Tibial nerve (tissue), 4 donors: ENCODE results near the gene ST8SIA5. TPM values are rescaled to one million over a fixed set of nuclear protein-coding genes. Genes with fewer than 3 reads are reported as not detected.

Source experiments
- DNase-seq, 2 donors: peaks; one replicate each; pipeline ENCODE4 v3.0.0-alpha.2; 2019; ENCODE audit warnings: low spot score in 2 of 2
- H3K27ac ChIP-seq, 4 donors: fragments of 200-600 bp; sonication (generic) in 3 of 4; one replicate each; pipeline ENCODE4 v1.5.1; 2017 to 2019; ENCODE audit warnings: mild to moderate bottlenecking in 1 of 4
- H3K27me3 ChIP-seq, 2 donors: fragments of 200-600 bp; sonication (generic) in 1 of 2; one replicate each; pipeline versions ENCODE4 v1.5.1 to v1.6.0; 2017 to 2019
- H3K36me3 ChIP-seq, 3 donors: fragments of 200-600 bp; sonication (generic); one replicate each; pipeline ENCODE4 v1.5.1; 2018 to 2019
- H3K4me1 ChIP-seq, 4 donors: fragments of 200-600 bp; sonication (generic) in 3 of 4; one replicate each; pipeline ENCODE4 v1.5.1; 2017 to 2019
- H3K4me3 ChIP-seq, 4 donors: fragments of 200-600 bp; sonication (generic) in 3 of 4; one replicate each; pipeline ENCODE4 v1.5.1; 2017 to 2019; ENCODE audit warnings: mild to moderate bottlenecking in 1 of 4, moderate library complexity in 1 of 4
- H3K9me3 ChIP-seq, 4 donors: fragments of 200-600 bp; sonication (generic) in 3 of 4; one replicate each; pipeline ENCODE4 v1.5.1; 2017 to 2019
- EP300 ChIP-seq, 2 donors: sonication (generic); formaldehyde crosslinking; IDR thresholded peaks; one replicate each; pipeline ENCODE4 v1.6.1; 2017; ENCODE audit warnings: antibody characterized with exemption in 2 of 2, mild to moderate bottlenecking in 1 of 2
- POLR2A ChIP-seq, 2 donors: fragments of 450-650 bp; IDR thresholded peaks; one replicate each; pipeline ENCODE4 v1.6.1; 2017; ENCODE audit warnings: antibody characterized with exemption in 2 of 2, mild to moderate bottlenecking in 2 of 2, moderate library complexity in 2 of 2
- WGBS, 2 donors: methylation state at CpG; one replicate each; pipeline ENCODE4 v1.1.5; 2018; 5-methylcytosine and 5-hydroxymethylcytosine counted together
- small RNA-seq: library from RNA; depleted of rRNA; stranded (forward); fragments of <200 nt; gene quantifications from one replicate; pipeline ENCODE3, GENCODE V24; 2016
- total RNA-seq, 4 donors: library from RNA; depleted of rRNA; stranded (reverse); fragments of >200 nt; gene quantifications; one replicate each; pipeline ENCODE4 v1.1.0, GENCODE V29; 2016
- TF ChIP-seq, protein P1 (sequence below), 5 experiments: fragments of 200-600 bp in 3 of 5; fragments of 450-650 bp in 2 of 5; sonication (generic) in 3 of 5; IDR thresholded peaks; one replicate each; pipeline ENCODE4 v1.5.1; 2016 to 2019; ENCODE audit warnings: antibody characterized with exemption in 5 of 5, mild to moderate bottlenecking in 3 of 5, moderate library complexity in 2 of 5

ST8SIA5 gene
- total RNA-seq, 4 donors from 2014 or later = not detected

GRCh38 chr18:46622451-46622850, 134.4 kb downstream of the ST8SIA5 start:
- no peak for DNase-seq
- H3K27me3 ChIP-seq = no peaks in the 10 kb centered on the region
- no peaks in the 10 kb centered on the region for H3K36me3 ChIP-seq
- TF ChIP-seq POLR2A (IDR thresholded peaks at IDR 0.05) (no peak), EP300 (IDR thresholded peaks at IDR 0.05) (no peak)
- TF ChIP-seq, protein P1, sequence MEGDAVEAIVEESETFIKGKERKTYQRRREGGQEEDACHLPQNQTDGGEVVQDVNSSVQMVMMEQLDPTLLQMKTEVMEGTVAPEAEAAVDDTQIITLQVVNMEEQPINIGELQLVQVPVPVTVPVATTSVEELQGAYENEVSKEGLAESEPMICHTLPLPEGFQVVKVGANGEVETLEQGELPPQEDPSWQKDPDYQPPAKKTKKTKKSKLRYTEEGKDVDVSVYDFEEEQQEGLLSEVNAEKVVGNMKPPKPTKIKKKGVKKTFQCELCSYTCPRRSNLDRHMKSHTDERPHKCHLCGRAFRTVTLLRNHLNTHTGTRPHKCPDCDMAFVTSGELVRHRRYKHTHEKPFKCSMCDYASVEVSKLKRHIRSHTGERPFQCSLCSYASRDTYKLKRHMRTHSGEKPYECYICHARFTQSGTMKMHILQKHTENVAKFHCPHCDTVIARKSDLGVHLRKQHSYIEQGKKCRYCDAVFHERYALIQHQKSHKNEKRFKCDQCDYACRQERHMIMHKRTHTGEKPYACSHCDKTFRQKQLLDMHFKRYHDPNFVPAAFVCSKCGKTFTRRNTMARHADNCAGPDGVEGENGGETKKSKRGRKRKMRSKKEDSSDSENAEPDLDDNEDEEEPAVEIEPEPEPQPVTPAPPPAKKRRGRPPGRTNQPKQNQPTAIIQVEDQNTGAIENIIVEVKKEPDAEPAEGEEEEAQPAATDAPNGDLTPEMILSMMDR (IDR thresholded peaks at IDR 0.05) = no peak
- H3K4me3 ChIP-seq = no peak overlapping the region
- H3K27ac ChIP-seq = no peak overlapping the region
- H3K4me1 ChIP-seq = peaks cover 0 to 8% (median 3%) of the 10 kb centered on the region in 4 donors
- WGBS, 2 donors = 88 to 100% methylated on average over 4 of the region's 4 CpGs
- H3K9me3 ChIP-seq = no peaks in the 10 kb centered on the region

- TF ChIP-seq, protein P1 (IDR thresholded peaks at IDR 0.05) = no peak
- Histone ChIP-seq H3K9me3 (no peaks in the 10 kb centered on the region), H3K4me1 (peaks cover 0 to 8% (median 3%) of the 10 kb centered on the region in 4 donors), H3K27ac (no peak overlapping the region), H3K27me3 (no peaks in the 10 kb centered on the region), H3K36me3 (no peaks in the 10 kb centered on the region), H3K4me3 (no peak overlapping the region)
- 75 to 78% methylated on average over 2 of the region's 2 CpGs for WGBS, 2 donors
- DNase-seq = no peak
Observed at GRCh38 chr18:46621871-46622270, 135.0 kb downstream of the ST8SIA5 start.

GRCh38 chr18:46621111-46621766, 135.6 kb downstream of the ST8SIA5 start:
- 74 to 75% methylated on average over 6 of the region's 6 CpGs for WGBS, 2 donors
- TF ChIP-seq POLR2A (IDR thresholded peaks at IDR 0.05) = no peak
- TF ChIP-seq, protein P1 (IDR thresholded peaks at IDR 0.05) = no peak
- no peak for TF ChIP-seq EP300 (IDR thresholded peaks at IDR 0.05)
- H3K4me3 ChIP-seq = no peak overlapping the region
- DNase-seq = no peak
- no peak overlapping the region for H3K27ac ChIP-seq
- no peaks in the 10 kb centered on the region for H3K36me3 ChIP-seq
- peaks cover 0 to 8% (median 3%) of the 10 kb centered on the region in 4 donors for H3K4me1 ChIP-seq
- H3K9me3 ChIP-seq = no peaks in the 10 kb centered on the region
- no peaks in the 10 kb centered on the region for H3K27me3 ChIP-seq

DNA sequence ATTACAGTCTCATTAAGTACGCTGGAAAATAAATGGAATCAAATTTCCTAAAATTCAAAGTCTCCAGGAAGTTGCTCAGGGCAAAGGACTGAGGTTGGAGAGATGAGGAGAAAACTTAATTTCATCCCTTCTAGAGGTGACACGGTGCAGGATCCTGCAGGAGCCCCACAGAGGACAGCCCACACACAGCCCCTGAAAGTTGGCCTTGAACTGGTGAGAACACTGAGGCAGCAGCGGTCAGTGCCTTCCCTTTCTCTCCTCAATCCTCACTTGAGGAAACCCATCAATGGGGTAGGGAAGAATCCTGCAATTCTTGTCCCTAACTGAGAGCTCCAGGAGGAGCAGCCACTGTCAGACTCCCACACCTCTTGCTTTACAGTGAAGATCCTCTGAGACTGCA, 137.3 kb downstream of the ST8SIA5 start:
- Histone ChIP-seq H3K36me3 (no peaks in the 10 kb centered on the region), H3K4me3 (no peak overlapping the region), H3K27ac (no peak overlapping the region), H3K27me3 (no peaks in the 10 kb centered on the region), H3K9me3 (no peaks in the 10 kb centered on the region), H3K4me1 (peaks cover 0 to 8% (median 3%) of the 10 kb centered on the region in 4 donors)
- DNase-seq = no peak
- WGBS, 2 donors = 73 to 84% methylated on average over 3 of the region's 3 CpGs
- TF ChIP-seq EP300 (IDR thresholded peaks at IDR 0.05) = no peak
- TF ChIP-seq, protein P1 (IDR thresholded peaks at IDR 0.05) = no peak
- TF ChIP-seq POLR2A (IDR thresholded peaks at IDR 0.05) = no peak

Small RNAs within 50 kb of the gene (small RNA-seq; reads per million reads assigned to genes)
- gene AC090311.1 = not detected

Other genes starting within 250 kb of the ST8SIA5 start
- under 1 TPM in 3 of 4 donors, not detected in 1; under 0.01 to 0.44 (median 0.21) TPM for gene LOXHD1, start 99.8 kb downstream of the ST8SIA5 start, total RNA-seq
- gene PIAS2, start 160.5 kb upstream of the ST8SIA5 start, total RNA-seq = 10 to 100 TPM; 18.8 to 25.3 (median 22.0) TPM
- 10 to 100 TPM in 2 of 4 donors, 1 to 10 TPM in 2; 2.4 to 11.7 (median 7.8) TPM for gene KATNAL2, start 160.5 kb upstream of the ST8SIA5 start, total RNA-seq